ENCODE measurements around the gene LARGE1. TPM values are rescaled to one million over a fixed set of nuclear protein-coding genes. Genes with fewer than 3 reads are reported as not detected.

Gene LARGE1
- total RNA-seq, 3 donors from 2014 or later = 23.6 to 27.8 (median 26.1) TPM

GRCh38 chr22:33354928-33355327 is 565.3 kb downstream of the LARGE1 start:
- intact Hi-C loops (cut with DNase I; ENCODE audit: low total_unique reads) = no loop called here
- TF ChIP-seq, protein P1, sequence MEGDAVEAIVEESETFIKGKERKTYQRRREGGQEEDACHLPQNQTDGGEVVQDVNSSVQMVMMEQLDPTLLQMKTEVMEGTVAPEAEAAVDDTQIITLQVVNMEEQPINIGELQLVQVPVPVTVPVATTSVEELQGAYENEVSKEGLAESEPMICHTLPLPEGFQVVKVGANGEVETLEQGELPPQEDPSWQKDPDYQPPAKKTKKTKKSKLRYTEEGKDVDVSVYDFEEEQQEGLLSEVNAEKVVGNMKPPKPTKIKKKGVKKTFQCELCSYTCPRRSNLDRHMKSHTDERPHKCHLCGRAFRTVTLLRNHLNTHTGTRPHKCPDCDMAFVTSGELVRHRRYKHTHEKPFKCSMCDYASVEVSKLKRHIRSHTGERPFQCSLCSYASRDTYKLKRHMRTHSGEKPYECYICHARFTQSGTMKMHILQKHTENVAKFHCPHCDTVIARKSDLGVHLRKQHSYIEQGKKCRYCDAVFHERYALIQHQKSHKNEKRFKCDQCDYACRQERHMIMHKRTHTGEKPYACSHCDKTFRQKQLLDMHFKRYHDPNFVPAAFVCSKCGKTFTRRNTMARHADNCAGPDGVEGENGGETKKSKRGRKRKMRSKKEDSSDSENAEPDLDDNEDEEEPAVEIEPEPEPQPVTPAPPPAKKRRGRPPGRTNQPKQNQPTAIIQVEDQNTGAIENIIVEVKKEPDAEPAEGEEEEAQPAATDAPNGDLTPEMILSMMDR (IDR thresholded peaks at IDR 0.05) = no peak
- TF ChIP-seq POLR2AphosphoS5 (IDR thresholded peaks at IDR 0.05) (no peak), POLR2A (IDR thresholded peaks at IDR 0.05) (no peak)
- no peaks in the 10 kb centered on the region for H3K27me3 ChIP-seq
- no peak overlapping the region for H3K4me3 ChIP-seq
- no peak for DNase-seq (ENCODE audit: low spot score in 2 of 2)
- no peaks in the 10 kb centered on the region for H3K4me1 ChIP-seq
- no peak overlapping the region for H3K27ac ChIP-seq
- no peaks in the 10 kb centered on the region for H3K9me3 ChIP-seq
- no peaks in the 10 kb centered on the region for H3K36me3 ChIP-seq

GRCh38 chr22:33353502-33353901 is 566.8 kb downstream of the LARGE1 start:
- DNase-seq (ENCODE audit: low spot score in 2 of 2) = no peak
- Histone ChIP-seq H3K9me3 (no peaks in the 10 kb centered on the region), H3K27me3 (no peaks in the 10 kb centered on the region), H3K36me3 (no peaks in the 10 kb centered on the region), H3K4me3 (no peak overlapping the region), H3K27ac (no peak overlapping the region), H3K4me1 (no peaks in the 10 kb centered on the region)
- intact Hi-C loops (cut with DNase I; ENCODE audit: low total_unique reads) = no loop called here
- no peak for TF ChIP-seq POLR2A (IDR thresholded peaks at IDR 0.05)

GRCh38 chr22:33352768-33353167 is 567.5 kb downstream of the LARGE1 start:
- no peak for DNase-seq (ENCODE audit: low spot score in 2 of 2)
- intact Hi-C loops (cut with DNase I; ENCODE audit: low total_unique reads) = no loop called here
- no peak overlapping the region for H3K4me3 ChIP-seq
- no peaks in the 10 kb centered on the region for H3K9me3 ChIP-seq
- H3K27me3 ChIP-seq = no peaks in the 10 kb centered on the region
- H3K27ac ChIP-seq = no peak overlapping the region
- no peak for TF ChIP-seq POLR2AphosphoS5 (IDR thresholded peaks at IDR 0.05)
- TF ChIP-seq, protein P1 (IDR thresholded peaks at IDR 0.05) = no peak
- no peak for TF ChIP-seq POLR2A (IDR thresholded peaks at IDR 0.05)
- H3K36me3 ChIP-seq = no peaks in the 10 kb centered on the region
- no peaks in the 10 kb centered on the region for H3K4me1 ChIP-seq

DNA sequence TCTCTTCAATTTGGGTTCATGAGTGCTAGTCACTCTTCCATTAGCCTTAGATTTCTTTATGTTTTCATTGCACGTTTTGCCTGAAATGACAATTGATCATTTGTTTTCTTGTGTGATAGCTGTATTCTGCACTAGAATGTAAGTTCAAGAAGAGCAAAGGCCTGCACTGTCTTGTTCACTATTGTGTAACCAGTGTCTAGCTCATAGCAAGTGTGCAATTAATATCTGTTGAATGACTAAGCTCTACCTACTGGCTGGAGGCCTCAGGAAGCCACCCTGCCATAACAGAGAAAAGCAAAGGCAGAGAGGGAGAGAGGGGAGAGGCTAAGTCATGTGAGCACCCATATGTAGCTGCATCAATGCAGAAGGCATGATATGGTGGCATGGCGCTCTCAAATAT is 569.3 kb downstream of the LARGE1 start:
- no peak overlapping the region for H3K4me3 ChIP-seq
- H3K27ac ChIP-seq = no peak overlapping the region
- H3K36me3 ChIP-seq = no peaks in the 10 kb centered on the region
- no peak for DNase-seq (ENCODE audit: low spot score in 2 of 2)
- no peak for TF ChIP-seq POLR2A (IDR thresholded peaks at IDR 0.05)
- TF ChIP-seq POLR2AphosphoS5 (IDR thresholded peaks at IDR 0.05) = no peak
- TF ChIP-seq, protein P1 (IDR thresholded peaks at IDR 0.05) = no peak
- no peaks in the 10 kb centered on the region for H3K9me3 ChIP-seq
- H3K27me3 ChIP-seq = no peaks in the 10 kb centered on the region
- intact Hi-C loops (cut with DNase I; ENCODE audit: low total_unique reads) = no loop called here
- no peaks in the 10 kb centered on the region for H3K4me1 ChIP-seq

GRCh38 chr22:33350491-33350890 is 569.8 kb downstream of the LARGE1 start:
- intact Hi-C loops (cut with DNase I; ENCODE audit: low total_unique reads) = no loop called here
- no peak overlapping the region for H3K4me3 ChIP-seq

More at GRCh38 chr22:33350491-33350890, 569.8 kb downstream of the LARGE1 start:
- no peaks in the 10 kb centered on the region for H3K4me1 ChIP-seq
- H3K27me3 ChIP-seq = no peaks in the 10 kb centered on the region
- no peak overlapping the region for H3K27ac ChIP-seq
- no peak for DNase-seq (ENCODE audit: low spot score in 2 of 2)
- no peak for TF ChIP-seq POLR2A (IDR thresholded peaks at IDR 0.05)
- TF ChIP-seq POLR2AphosphoS5 (IDR thresholded peaks at IDR 0.05) = no peak
- TF ChIP-seq, protein P1 (IDR thresholded peaks at IDR 0.05) = no peak
- H3K36me3 ChIP-seq = no peaks in the 10 kb centered on the region
- no peaks in the 10 kb centered on the region for H3K9me3 ChIP-seq
